ENCODE data around the gene AKAP13. TPM values are rescaled to one million over a fixed set of nuclear protein-coding genes. Genes with fewer than 3 reads are reported as not detected.

Gene AKAP13
- total RNA-seq, 4 donors from 2014 or later: 128 to 460 (median 243) TPM

DNA sequence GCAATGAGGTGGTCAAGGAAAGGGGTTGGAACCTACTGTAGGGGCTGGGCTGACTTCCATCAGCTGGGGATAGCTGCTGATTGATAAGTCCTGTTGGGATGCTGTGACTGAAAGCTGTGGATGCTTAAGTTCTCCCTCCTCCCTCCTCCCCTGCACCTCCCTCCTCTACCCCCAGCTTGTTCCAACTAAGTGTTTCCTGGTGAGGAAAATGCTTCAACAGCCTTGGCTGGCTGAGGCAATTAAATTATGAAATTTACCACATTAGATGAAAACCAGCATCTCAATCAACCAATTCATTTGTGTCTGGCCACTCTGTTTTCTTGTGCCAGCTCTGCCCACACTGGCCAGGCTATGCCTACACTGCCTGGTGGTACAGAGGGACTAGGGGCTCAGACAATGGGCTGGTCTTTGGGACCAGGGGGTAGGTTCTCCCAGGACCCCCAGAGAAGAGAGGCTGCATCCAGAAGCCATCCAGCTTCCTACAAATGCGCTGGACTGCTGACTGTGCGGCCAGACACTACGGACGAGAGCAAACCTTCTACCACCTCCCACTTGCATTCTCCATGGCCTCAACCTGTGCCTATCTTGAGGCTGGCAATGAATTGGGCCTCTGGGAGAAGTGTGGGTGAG is 411.8 kb downstream of the AKAP13 start:
- Histone ChIP-seq H3K4me3 (no peak overlapping the region), H3K36me3 (no peaks in the 10 kb centered on the region), H3K9me3 (no peaks in the 10 kb centered on the region), H3K4me1 (no peaks in the 10 kb centered on the region), H3K27ac (no peak overlapping the region), H3K27me3 (no peaks in the 10 kb centered on the region)
- TF ChIP-seq POLR2A (IDR thresholded peaks at IDR 0.05): no peak
- intact Hi-C loops (cut with DNase I; ENCODE audit: low total_unique reads): loop anchor here (5.0 kb wide), 2 partner anchors 40 to 55 kb away; no protein-coding TSS in a partner anchor
- no peak for DNase-seq

DNA sequence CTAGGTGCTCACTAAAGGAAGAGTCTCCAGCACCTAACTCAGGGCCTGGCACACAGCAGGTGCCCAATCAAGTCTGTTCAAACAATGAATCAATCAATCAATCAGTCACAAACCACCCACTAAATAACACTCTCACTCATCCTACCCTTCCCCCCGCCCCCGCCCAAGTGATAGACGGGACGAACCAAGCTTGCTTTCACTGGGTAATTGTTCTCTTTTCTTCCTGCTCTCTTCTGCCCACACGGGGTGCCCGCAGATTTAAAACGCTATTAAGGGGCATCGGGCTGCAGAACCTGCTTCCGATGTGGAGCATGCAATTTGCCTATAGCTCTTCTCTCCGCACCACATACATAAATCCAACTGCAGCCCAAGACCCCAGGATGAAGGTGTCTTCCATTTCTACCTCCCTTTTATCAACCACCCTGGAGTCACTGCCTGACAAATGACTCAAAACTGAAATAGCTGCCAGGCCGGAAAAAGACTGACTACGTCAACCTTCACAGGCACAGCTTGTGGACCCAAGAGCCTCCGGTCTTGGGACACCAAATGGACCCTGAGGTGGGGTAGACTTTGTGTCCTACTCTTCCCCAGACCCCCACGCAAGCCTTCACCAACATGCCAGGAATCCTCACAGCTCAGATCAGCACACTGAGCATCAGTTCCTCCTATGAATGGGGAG is 412.6 kb downstream of the AKAP13 start:
- H3K27ac ChIP-seq: peak overlapping the region in 1 of 2 donors; percentile 91
- H3K9me3 ChIP-seq: no peaks in the 10 kb centered on the region
- no peak for DNase-seq
- intact Hi-C loops (cut with DNase I; ENCODE audit: low total_unique reads): loop anchor here (5.0 kb wide), 2 partner anchors 41 to 56 kb away; no protein-coding TSS in a partner anchor
- H3K4me3 ChIP-seq: peak overlapping the region; percentile 70 to 81
- H3K36me3 ChIP-seq: no peaks in the 10 kb centered on the region
- TF ChIP-seq POLR2A (IDR thresholded peaks at IDR 0.05): no peak
- TF ChIP-seq, protein P1, sequence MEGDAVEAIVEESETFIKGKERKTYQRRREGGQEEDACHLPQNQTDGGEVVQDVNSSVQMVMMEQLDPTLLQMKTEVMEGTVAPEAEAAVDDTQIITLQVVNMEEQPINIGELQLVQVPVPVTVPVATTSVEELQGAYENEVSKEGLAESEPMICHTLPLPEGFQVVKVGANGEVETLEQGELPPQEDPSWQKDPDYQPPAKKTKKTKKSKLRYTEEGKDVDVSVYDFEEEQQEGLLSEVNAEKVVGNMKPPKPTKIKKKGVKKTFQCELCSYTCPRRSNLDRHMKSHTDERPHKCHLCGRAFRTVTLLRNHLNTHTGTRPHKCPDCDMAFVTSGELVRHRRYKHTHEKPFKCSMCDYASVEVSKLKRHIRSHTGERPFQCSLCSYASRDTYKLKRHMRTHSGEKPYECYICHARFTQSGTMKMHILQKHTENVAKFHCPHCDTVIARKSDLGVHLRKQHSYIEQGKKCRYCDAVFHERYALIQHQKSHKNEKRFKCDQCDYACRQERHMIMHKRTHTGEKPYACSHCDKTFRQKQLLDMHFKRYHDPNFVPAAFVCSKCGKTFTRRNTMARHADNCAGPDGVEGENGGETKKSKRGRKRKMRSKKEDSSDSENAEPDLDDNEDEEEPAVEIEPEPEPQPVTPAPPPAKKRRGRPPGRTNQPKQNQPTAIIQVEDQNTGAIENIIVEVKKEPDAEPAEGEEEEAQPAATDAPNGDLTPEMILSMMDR (IDR thresholded peaks at IDR 0.05): no peak
- no peaks in the 10 kb centered on the region for H3K27me3 ChIP-seq
- no peaks in the 10 kb centered on the region for H3K4me1 ChIP-seq

DNA sequence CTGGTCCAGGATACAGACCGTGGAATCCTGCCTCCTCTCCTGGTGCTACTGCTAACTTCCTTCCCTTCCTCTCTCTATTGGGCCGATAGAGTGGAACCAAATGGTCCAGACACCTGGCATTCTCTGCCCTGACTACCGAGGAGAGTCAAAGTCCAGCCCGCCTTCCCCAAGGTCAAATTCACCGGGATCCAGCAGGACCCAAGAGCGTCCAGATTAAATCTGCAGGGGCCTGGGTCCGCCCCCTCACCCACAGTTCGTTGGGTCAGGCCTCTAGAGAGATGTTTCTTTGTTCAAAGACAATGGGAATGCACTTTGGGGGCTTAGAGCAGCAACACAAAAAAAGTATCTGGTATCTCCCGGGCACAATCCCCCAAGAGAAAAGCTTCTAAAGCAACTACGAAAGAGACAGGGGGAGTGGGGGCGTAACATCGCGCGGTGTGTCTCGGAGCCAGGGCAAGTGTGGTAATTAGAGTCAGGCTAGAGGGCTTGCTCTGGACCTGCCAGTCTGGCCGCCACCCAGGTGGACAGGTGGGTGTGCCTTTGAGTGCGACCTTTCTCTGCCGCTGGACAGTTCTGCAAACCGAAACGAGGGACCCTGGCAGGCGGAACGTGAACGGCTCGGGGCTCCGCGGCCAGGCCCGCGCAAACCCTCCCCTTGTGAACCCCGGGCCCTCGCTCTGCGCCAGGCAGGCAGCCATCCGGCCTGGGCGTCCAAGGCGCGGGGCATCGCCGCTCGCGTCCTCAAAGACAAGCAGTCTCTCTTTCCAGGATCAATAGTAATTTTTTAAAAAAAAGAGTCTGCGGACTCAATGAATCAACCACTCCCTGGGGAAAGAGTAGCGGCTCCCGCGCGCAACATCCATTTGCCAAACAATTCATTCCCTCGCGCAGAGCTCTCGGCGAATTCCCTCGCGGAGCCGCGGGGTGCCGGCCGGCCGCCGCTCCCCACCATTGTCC is 413.5 kb downstream of the AKAP13 start:
- H3K27ac ChIP-seq: peak overlapping the region; percentile 91 to 93
- H3K9me3 ChIP-seq: no peaks in the 10 kb centered on the region
- no peak for TF ChIP-seq POLR2A (IDR thresholded peaks at IDR 0.05)
- TF ChIP-seq, protein P1 (IDR thresholded peaks at IDR 0.05): no peak
- DNase-seq: peak; percentile 32 to 36
- H3K4me1 ChIP-seq: no peaks in the 10 kb centered on the region
- H3K4me3 ChIP-seq: peak overlapping the region; percentile 70 to 81
- H3K36me3 ChIP-seq: no peaks in the 10 kb centered on the region
- no peaks in the 10 kb centered on the region for H3K27me3 ChIP-seq
- intact Hi-C loops (cut with DNase I; ENCODE audit: low total_unique reads): loop anchor here (5.0 kb wide), 2 partner anchors 42 to 57 kb away; no protein-coding TSS in a partner anchor

DNA sequence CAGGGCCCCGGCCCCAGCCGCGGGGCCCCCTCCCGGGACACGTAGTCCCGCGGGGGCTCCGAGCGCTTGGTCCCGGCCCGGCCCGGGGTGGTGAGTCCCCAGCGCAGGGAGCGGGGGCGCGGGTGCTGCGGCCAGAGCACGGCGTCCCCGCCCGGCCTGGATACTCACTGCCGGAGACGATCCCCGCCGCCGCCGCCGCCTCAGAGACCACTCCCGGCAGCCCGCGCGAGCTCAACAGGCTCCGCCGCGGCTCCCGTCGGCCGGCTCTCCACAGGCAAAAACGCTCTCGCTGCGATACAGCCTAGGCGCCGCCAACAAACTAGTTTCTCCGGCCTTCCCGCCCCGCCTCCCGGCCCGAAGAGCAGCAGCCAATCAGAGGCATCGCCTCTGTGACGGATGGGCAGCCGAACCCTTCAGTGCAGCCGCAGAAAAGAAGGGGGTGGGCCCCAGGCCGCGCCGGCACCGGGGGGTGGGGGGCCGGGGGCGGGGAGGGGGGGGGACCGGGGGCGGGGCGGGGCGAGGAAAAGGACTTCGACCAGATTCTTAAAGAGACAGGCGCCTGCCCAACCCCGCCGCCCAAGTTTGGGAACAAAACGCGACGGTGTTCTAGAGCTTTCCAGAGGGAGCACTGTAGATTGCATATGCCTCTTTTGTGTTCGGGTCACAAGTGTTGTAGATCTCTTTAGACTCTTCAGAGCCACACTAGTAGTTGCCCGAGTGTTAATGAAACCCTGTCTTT is 414.4 kb downstream of the AKAP13 start, which contains the start of gene KLHL25:
TSS of gene KLHL25 (minus strand) at position 328 of the 739 bp plus-strand sequence. CDS start 25,115 bp downstream, outside the sequence.
- H3K4me1 ChIP-seq: no peaks in the 10 kb centered on the region
- TF ChIP-seq, protein P1 (IDR thresholded peaks at IDR 0.05): peak in 1 of 4 experiments; percentile 12
- peak; percentile 93 for TF ChIP-seq POLR2A (IDR thresholded peaks at IDR 0.05)
- intact Hi-C loops (cut with DNase I; ENCODE audit: low total_unique reads): loop anchor here (5.0 kb wide), 2 partner anchors 42 to 57 kb away; no protein-coding TSS in a partner anchor
- no peaks in the 10 kb centered on the region for H3K9me3 ChIP-seq
- H3K36me3 ChIP-seq: no peaks in the 10 kb centered on the region
- H3K27ac ChIP-seq: peak within 1 kb of the TSS; percentile 91 to 93
- DNase-seq: peak; percentile 94 to 95
- H3K4me3 ChIP-seq: peak within 1 kb of the TSS; percentile 70 to 81
- no peaks in the 10 kb centered on the region for H3K27me3 ChIP-seq

Data from uterus (tissue), 4 donors.